Prostate gland (tissue), 2 donors: ENCODE results near the gene BCL7C. TPM values are rescaled to one million over a fixed set of nuclear protein-coding genes. Genes with fewer than 3 reads are reported as not detected.

ENCODE experiments used
- DNase-seq: peaks from one replicate; pipeline ENCODE4 v3.0.0-alpha.2; 2019; ENCODE audit warnings: low spot score
- H3K27ac ChIP-seq, 2 donors: fragments of 200-600 bp; sonication (generic); 2 replicates each; pipeline ENCODE4 v1.5.1; 2017 to 2019
- H3K27me3 ChIP-seq: fragments of 200-600 bp; sonication (generic); replicated peaks from 2 replicates; pipeline ENCODE4 v1.5.1; 2019; ENCODE audit not compliant: insufficient read depth
- H3K36me3 ChIP-seq, 2 donors: fragments of 200-600 bp; sonication (generic); 1 replicate in 1 of 2; 2 replicates in 1 of 2; pipeline versions ENCODE4 v1.5.1 to v1.8.1; 2017 to 2019
- H3K4me1 ChIP-seq: fragments of 200-600 bp; sonication (generic); replicated peaks from 2 replicates; pipeline ENCODE4 v1.5.1; 2019
- H3K4me3 ChIP-seq, 2 donors: fragments of 200-600 bp; sonication (generic); 2 replicates each; pipeline ENCODE4 v1.5.1; 2017 to 2019
- H3K9me3 ChIP-seq: fragments of 200-600 bp; sonication (generic); 2 replicates; pipeline ENCODE4 v1.5.1; 2017
- POLR2A ChIP-seq: fragments of 450-650 bp; IDR thresholded peaks from one replicate; pipeline ENCODE4 v1.6.1; 2016; ENCODE audit warnings: antibody characterized with exemption, mild to moderate bottlenecking
- POLR2AphosphoS5 ChIP-seq: sonication (generic); formaldehyde crosslinking; IDR thresholded peaks from one replicate; pipeline ENCODE4 v1.6.1; 2017; ENCODE audit warnings: antibody characterized with exemption
- WGBS: methylation state at CpG from one replicate; pipeline ENCODE4 v1.1.5; 2018; 5-methylcytosine and 5-hydroxymethylcytosine counted together
- intact Hi-C: fragments of 100-400 bp; cut with DNase I; formaldehyde crosslinking; loops from one replicate; pipeline ENCODE4 v1.14.2; 2022
- total RNA-seq, 2 donors: library from RNA; depleted of rRNA; stranded (reverse); fragments of >200 nt; gene quantifications; one replicate each; pipeline ENCODE4 v1.1.0, GENCODE V29; 2016
- TF ChIP-seq, protein P1 (sequence below), 4 experiments: fragments of 200-600 bp in 2 of 4; fragments of 450-650 bp in 2 of 4; sonication (generic) in 2 of 4; IDR thresholded peaks; 1 replicate in 3 of 4; 2 replicates in 1 of 4; pipeline ENCODE4 v1.5.1; 2016 to 2019; ENCODE audit warnings: antibody characterized with exemption in 4 of 4, mild to moderate bottlenecking in 2 of 4, moderate library complexity in 2 of 4

The BCL7C gene
- total RNA-seq, 2 donors from 2014 or later = 54.2 to 54.8 TPM

DNA sequence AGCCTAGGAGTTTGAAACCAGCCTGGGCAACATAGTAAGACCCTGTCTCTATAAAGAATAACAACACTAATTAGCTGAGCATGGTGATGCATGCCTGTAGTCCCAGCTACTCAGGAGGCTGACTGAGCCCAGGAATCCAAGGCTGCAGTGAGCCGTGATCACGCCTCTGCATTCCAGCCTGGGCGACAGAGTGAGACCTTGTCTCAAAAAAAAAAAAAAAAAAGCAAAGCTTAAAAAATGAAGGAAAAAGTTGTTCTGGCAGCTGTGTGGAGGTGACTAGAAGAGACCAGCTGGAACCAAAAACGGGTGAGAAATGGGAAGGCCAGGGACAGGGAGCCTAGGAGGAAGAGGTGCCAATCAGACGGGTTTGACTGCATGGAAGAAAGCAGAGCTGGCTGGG lies 4.2 kb downstream of the BCL7C start:
- no peaks in the 10 kb centered on the region for H3K9me3 ChIP-seq
- no peak overlapping the region for H3K27ac ChIP-seq
- H3K4me1 ChIP-seq = peaks cover 8% of the 10 kb centered on the region
- no peaks in the 10 kb centered on the region for H3K27me3 ChIP-seq
- H3K36me3 ChIP-seq = no peaks in the 10 kb centered on the region
- intact Hi-C loops = loop anchor here (5.0 kb wide), 1 partner anchor 102 kb away; the partner anchor contains the start of gene ZNF629
- no peak overlapping the region for H3K4me3 ChIP-seq
- WGBS = 78% methylated on average over 5 of the region's 5 CpGs
- TF ChIP-seq, protein P1, sequence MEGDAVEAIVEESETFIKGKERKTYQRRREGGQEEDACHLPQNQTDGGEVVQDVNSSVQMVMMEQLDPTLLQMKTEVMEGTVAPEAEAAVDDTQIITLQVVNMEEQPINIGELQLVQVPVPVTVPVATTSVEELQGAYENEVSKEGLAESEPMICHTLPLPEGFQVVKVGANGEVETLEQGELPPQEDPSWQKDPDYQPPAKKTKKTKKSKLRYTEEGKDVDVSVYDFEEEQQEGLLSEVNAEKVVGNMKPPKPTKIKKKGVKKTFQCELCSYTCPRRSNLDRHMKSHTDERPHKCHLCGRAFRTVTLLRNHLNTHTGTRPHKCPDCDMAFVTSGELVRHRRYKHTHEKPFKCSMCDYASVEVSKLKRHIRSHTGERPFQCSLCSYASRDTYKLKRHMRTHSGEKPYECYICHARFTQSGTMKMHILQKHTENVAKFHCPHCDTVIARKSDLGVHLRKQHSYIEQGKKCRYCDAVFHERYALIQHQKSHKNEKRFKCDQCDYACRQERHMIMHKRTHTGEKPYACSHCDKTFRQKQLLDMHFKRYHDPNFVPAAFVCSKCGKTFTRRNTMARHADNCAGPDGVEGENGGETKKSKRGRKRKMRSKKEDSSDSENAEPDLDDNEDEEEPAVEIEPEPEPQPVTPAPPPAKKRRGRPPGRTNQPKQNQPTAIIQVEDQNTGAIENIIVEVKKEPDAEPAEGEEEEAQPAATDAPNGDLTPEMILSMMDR (IDR thresholded peaks at IDR 0.05) = no peak
- TF ChIP-seq POLR2AphosphoS5 (no peak), POLR2A (no peak)
- DNase-seq = no peak

DNA sequence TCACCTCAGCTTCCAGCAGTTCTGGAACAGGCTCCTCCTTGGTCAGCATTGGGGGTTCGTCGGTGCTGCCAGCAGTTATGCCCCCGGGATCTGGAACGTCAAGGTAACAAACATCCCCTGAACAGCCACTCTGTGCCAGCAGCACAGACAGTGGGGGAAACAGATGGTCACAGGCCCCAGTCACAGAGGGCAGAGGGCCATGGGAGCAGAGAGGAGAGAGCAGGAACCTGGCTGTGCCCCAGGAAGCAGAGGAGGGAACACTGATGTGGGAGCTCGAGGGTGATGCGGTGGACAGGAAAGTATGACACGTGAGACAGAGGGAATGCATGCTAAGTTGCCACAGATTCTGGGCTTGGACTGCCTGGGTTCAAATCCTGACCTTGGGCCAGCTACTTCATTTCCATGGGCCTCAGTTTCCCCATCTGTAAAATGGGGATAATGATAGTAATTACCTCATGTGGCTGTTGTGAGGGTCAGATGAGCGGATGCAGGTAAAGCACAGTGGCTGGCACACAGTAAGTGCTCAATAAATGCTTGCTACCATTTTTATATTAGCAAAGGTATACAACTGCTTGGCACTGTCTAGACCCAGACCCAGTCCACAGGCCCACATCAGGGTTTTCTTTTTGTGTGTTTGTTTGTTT lies 4.9 kb downstream of the BCL7C start:
- no peaks in the 10 kb centered on the region for H3K36me3 ChIP-seq
- intact Hi-C loops = loop anchor here (5.0 kb wide), 1 partner anchor 102 kb away; the partner anchor contains the start of gene ZNF629
- TF ChIP-seq, protein P1 (IDR thresholded peaks at IDR 0.05) = no peak
- TF ChIP-seq POLR2AphosphoS5 (no peak), POLR2A (no peak)
- H3K4me3 ChIP-seq = no peak overlapping the region
- DNase-seq = no peak
- 83% methylated on average over 8 of the region's 8 CpGs for WGBS
- H3K27ac ChIP-seq = no peak overlapping the region
- H3K27me3 ChIP-seq = no peaks in the 10 kb centered on the region
- H3K4me1 ChIP-seq = peaks cover 5% of the 10 kb centered on the region
- H3K9me3 ChIP-seq = no peaks in the 10 kb centered on the region

DNA sequence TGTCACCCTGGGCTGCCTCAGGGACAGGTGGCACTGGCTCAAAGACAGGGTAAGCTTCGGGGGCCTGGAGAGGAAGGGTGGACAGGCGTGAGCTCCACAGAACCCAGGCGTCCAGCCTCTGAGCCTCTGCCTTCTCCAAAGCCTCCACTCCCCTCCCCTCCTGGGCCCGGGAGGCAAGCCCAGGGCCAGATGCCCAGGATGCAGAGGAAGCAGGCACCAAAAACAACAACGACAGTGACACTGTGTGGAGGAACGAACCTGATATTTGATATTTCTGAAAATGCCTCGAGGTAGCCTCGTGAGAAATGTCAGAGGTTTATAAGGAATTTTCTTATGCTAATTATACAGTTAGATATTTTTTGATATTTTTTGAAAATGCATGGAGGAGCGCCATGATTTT lies 6.0 kb downstream of the BCL7C start:
- TF ChIP-seq POLR2A = no peak
- intact Hi-C loops = loop anchor here (5.0 kb wide), 1 partner anchor 101 kb away; the partner anchor contains the start of gene ZNF629
- WGBS = 76% methylated on average over 9 of the region's 9 CpGs
- no peak overlapping the region for H3K27ac ChIP-seq
- H3K27me3 ChIP-seq = no peaks in the 10 kb centered on the region
- no peaks in the 10 kb centered on the region for H3K36me3 ChIP-seq
- DNase-seq = no peak
- no peaks in the 10 kb centered on the region for H3K9me3 ChIP-seq
- H3K4me3 ChIP-seq = no peak overlapping the region
- H3K4me1 ChIP-seq = peaks cover 2% of the 10 kb centered on the region

DNA sequence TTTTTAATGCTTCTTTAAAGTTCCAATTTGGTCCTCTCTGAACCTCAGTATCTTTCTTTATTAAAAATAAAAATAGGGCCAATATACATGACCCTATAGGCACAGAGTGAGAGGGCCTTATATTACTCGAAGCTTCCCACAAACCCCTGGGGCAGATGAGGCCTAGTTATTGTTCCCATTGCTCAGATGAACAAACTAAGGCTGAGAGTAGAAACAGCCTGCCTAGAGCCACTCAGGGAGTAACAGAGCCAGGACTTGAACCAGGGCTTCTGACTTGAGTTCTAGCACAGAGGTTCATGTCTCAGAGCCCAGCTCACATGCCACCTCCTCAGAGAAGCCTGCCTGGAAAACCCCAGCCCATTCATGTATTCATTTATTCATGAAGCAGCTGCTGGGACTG lies 7.7 kb downstream of the BCL7C start:
- Histone ChIP-seq H3K4me3 (no peak overlapping the region), H3K9me3 (no peaks in the 10 kb centered on the region), H3K27me3 (no peaks in the 10 kb centered on the region), H3K4me1 (no peaks in the 10 kb centered on the region), H3K27ac (no peak overlapping the region), H3K36me3 (no peaks in the 10 kb centered on the region)
- 96% methylated on average over 1 of the region's 1 CpG for WGBS
- intact Hi-C loops = loop anchor here (5.0 kb wide), 1 partner anchor 99 kb away; the partner anchor contains the start of gene ZNF629
- TF ChIP-seq POLR2AphosphoS5 (no peak), POLR2A (no peak)
- TF ChIP-seq, protein P1 (IDR thresholded peaks at IDR 0.05) = no peak
- DNase-seq = no peak

DNA sequence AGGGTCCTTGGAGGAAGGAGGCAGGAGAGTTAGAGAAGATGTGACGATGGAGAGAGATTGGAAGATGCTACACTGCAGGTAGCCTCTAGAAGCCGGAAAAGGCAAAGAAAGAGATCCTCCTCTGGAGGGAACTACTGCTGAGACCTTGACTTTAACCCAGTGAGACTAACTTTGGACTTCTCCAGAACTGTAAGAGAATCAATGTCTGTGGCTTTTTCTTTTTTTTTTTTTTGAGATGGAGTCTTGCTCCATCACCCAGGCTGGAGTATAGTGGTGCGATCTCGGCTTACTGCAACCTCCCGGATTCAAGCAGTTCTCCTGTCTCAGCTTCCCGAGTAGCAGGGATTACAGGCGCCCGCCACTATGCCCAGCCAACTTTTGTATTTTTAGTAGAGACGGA lies 8.7 kb downstream of the BCL7C start:
- intact Hi-C loops = loop anchor here (5.0 kb wide), 1 partner anchor 98 kb away; the partner anchor contains the start of gene ZNF629
- Histone ChIP-seq H3K27me3 (no peaks in the 10 kb centered on the region), H3K9me3 (no peaks in the 10 kb centered on the region), H3K36me3 (no peaks in the 10 kb centered on the region), H3K4me1 (no peaks in the 10 kb centered on the region), H3K27ac (no peak overlapping the region), H3K4me3 (no peak overlapping the region)
- TF ChIP-seq, protein P1 (IDR thresholded peaks at IDR 0.05) = no peak
- TF ChIP-seq POLR2A (no peak), POLR2AphosphoS5 (no peak)
- no peak for DNase-seq
- WGBS = 91% methylated on average over 9 of the region's 9 CpGs
